Naive thymus-derived CD4-positive, alpha-beta T cell (primary cell): ENCODE data around the gene CLDN10. TPM values are rescaled to one million over a fixed set of nuclear protein-coding genes. Genes with fewer than 3 reads are reported as not detected.

Source experiments
- ATAC-seq: fragments of 150-1000 bp; cut with Tn5 transposase; 2 replicates; pipeline ENCODE4 v1.10.0; 2021; ENCODE audit warnings: mild to moderate bottlenecking, moderate library complexity
- CTCF ChIA-PET: fragments of 350-600 bp; sonication (Branson Sonifier 250); formaldehyde crosslinking; loops from one replicate; lab custom pipeline; 2021; ENCODE audit warnings: antibody characterized with exemption; lab: Charles Lee
- POLR2A ChIA-PET: fragments of 350-600 bp; sonication (Branson Sonifier 250); formaldehyde crosslinking; loops from one replicate; lab custom pipeline; 2021; ENCODE audit warnings: antibody characterized with exemption, inconsistent platforms; lab: Charles Lee
- DNase-seq, 9 donors: peaks; one replicate each; pipeline versions ENCODE4 v3.0.0 to v3.0.0-alpha.2; 2020 to 2022; ENCODE audit warnings: mixed read lengths in 1 of 9
- H3K27ac ChIP-seq: one replicate; pipeline ENCODE4 v1.7.0; 2013; ENCODE audit warnings: mild to moderate bottlenecking, low read depth, low read length, moderate library complexity
- H3K27me3 ChIP-seq, 2 donors: one replicate each; pipeline ENCODE4 v1.7.0; 2013; ENCODE audit warnings: low read length in 2 of 2, mild to moderate bottlenecking in 2 of 2, moderate library complexity in 2 of 2; ENCODE audit not compliant: control insufficient read depth in 2 of 2, insufficient read depth in 2 of 2
- H3K36me3 ChIP-seq, 3 experiments: 1 replicate in 2 of 3; 2 replicates in 1 of 3; pipeline ENCODE4 v1.7.0; 2013; ENCODE audit warnings: low read length in 3 of 3, mild to moderate bottlenecking in 3 of 3, moderate library complexity in 1 of 3; ENCODE audit not compliant: insufficient read depth in 3 of 3, control insufficient read depth in 2 of 3
- H3K4me1 ChIP-seq, 2 donors: one replicate each; pipeline ENCODE4 v1.7.0; 2013; ENCODE audit warnings: low read length in 2 of 2, mild to moderate bottlenecking in 2 of 2, moderate library complexity in 1 of 2; ENCODE audit not compliant: control insufficient read depth in 2 of 2, insufficient read depth in 2 of 2
- H3K4me3 ChIP-seq: 2 replicates; pipeline ENCODE4 v1.7.0; 2013; ENCODE audit warnings: mild to moderate bottlenecking, low read length
- H3K9me3 ChIP-seq, 3 experiments: 1 replicate in 2 of 3; 2 replicates in 1 of 3; pipeline ENCODE4 v1.7.0; 2013; ENCODE audit warnings: low read length in 3 of 3; ENCODE audit not compliant: control insufficient read depth in 2 of 3
- H3K27ac Mint-ChIP-seq, 9 donors: one replicate each; pipeline ENCODE4 v1.8.0; 2020 to 2022; ENCODE audit warnings: mixed read lengths in 9 of 9, mild to moderate bottlenecking in 8 of 9, moderate library complexity in 5 of 9, inconsistent platforms in 2 of 9
- H3K27me3 Mint-ChIP-seq, 5 donors: one replicate each; pipeline ENCODE4 v1.8.0; 2021 to 2022; ENCODE audit warnings: mixed read lengths in 5 of 5, mild to moderate bottlenecking in 1 of 5
- H3K36me3 Mint-ChIP-seq, 5 donors: one replicate each; pipeline ENCODE4 v1.8.0; 2020 to 2022; ENCODE audit warnings: mixed read lengths in 5 of 5, mild to moderate bottlenecking in 3 of 5, inconsistent platforms in 1 of 5
- H3K4me1 Mint-ChIP-seq, 7 donors: one replicate each; pipeline ENCODE4 v1.8.0; 2020 to 2022; ENCODE audit warnings: mixed read lengths in 7 of 7, mild to moderate bottlenecking in 3 of 7, inconsistent platforms in 1 of 7
- H3K4me3 Mint-ChIP-seq, 10 donors: one replicate each; pipeline ENCODE4 v1.8.0; 2020 to 2022; ENCODE audit warnings: mild to moderate bottlenecking in 10 of 10, mixed read lengths in 10 of 10, moderate library complexity in 6 of 10, inconsistent platforms in 2 of 10
- H3K9me3 Mint-ChIP-seq, 11 donors: one replicate each; pipeline ENCODE4 v1.8.0; 2020 to 2022; ENCODE audit warnings: mixed read lengths in 11 of 11, mild to moderate bottlenecking in 4 of 11, inconsistent platforms in 1 of 11, moderate library complexity in 1 of 11
- intact Hi-C, 2 donors: fragments of 100-400 bp; cut with micrococcal nuclease; formaldehyde crosslinking; loops; one replicate each; pipeline ENCODE4 v1.15.1; 2023
- polyA plus RNA-seq, 2 donors: library from polyadenylated mRNA; unstranded; fragments of 300-500 nt; fragmentation: Illumina TruSeq; gene quantifications; one replicate each; pipeline ENCODE4 v1.2.3, GENCODE V29; 2021
- total RNA-seq, 6 experiments: library from RNA in 5 of 6; stranded (reverse) in 5 of 6; gene quantifications; 1 replicate in 5 of 6; 2 replicates in 1 of 6; pipeline ENCODE4 v1.2.3 and lab custom pipeline; 2021 to 2026

The CLDN10 gene, protein sequence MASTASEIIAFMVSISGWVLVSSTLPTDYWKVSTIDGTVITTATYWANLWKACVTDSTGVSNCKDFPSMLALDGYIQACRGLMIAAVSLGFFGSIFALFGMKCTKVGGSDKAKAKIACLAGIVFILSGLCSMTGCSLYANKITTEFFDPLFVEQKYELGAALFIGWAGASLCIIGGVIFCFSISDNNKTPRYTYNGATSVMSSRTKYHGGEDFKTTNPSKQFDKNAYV
- total RNA-seq, result not detected
- polyA plus RNA-seq, result not detected
- not detected for total RNA-seq (lab: John Stamatoyannopoulos, UW)

DNA sequence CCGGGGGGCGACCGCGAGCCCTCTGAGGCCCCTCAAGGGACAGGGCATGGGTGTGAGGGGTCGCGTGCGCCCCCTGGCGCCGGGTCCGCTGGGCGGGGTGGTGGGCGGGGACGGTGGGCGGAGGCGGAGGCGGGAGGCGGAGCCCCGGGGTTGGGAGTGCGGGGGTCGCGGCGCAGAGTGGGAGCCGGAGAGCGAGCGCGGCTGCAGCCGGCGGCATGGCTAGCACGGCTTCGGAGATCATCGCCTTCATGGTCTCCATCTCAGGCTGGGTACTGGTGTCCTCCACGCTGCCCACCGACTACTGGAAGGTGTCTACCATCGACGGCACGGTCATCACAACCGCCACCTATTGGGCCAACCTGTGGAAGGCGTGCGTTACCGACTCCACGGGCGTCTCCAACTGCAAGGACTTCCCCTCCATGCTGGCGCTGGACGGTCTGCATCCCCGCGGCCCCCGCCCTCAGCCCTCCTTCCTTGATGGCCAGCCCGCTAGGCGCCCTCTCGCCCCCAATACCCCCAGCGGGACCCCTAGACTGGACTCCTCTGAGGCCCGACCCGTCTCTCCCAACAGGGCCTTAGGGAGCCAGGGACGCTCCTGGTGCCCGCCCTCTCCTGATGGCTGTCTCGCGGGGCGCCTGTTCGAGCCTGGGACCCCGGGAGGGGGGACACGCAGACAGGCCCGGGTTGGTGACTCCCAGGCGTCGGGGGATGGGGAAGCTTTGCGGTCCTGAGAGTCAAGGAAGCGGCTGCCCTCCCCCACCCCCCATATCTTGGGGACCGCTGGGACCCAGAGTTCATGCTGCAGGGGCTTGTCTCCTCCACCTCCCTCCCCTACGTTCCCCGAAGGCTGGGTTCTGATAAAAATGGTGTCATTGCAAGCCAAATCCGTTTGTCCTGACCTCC is at the start of gene CLDN10:
CLDN10 (plus strand) TSS at position 182 of the 903 bp plus-strand sequence; CDS start at position 216, 34 bp downstream.
- Mint-ChIP-seq H3K27me3 (peaks cover 59 to 78% (median 66%) of the 10 kb centered on the region in 5 donors), H3K4me3 (peak within 1 kb of the TSS; percentile 38 to 76 (median 57)), H3K4me1 (peaks cover 0 to 20% (median 13%) of the 10 kb centered on the region in 7 donors), H3K36me3 (peaks cover 0 to 8% (median 1%) of the 10 kb centered on the region in 5 donors), H3K9me3 (peaks cover 0 to 9% (median 3%) of the 10 kb centered on the region in 11 donors), H3K27ac (no peak within 1 kb of the TSS)
- ATAC-seq (peak; percentile 45), DNase-seq (no peak)
- no peaks in the 10 kb centered on the region for H3K4me1 ChIP-seq
- H3K27me3 ChIP-seq, result no peaks in the 10 kb centered on the region
- CTCF ChIA-PET, result no interaction called here
- no peaks in the 10 kb centered on the region for H3K9me3 ChIP-seq
- POLR2A ChIA-PET, result no interaction called here
- no peak within 1 kb of the TSS for H3K27ac ChIP-seq
- intact Hi-C loops, result no loop called here
- no peaks in the 10 kb centered on the region for H3K36me3 ChIP-seq
- H3K4me3 ChIP-seq, result no peak within 1 kb of the TSS

DNA sequence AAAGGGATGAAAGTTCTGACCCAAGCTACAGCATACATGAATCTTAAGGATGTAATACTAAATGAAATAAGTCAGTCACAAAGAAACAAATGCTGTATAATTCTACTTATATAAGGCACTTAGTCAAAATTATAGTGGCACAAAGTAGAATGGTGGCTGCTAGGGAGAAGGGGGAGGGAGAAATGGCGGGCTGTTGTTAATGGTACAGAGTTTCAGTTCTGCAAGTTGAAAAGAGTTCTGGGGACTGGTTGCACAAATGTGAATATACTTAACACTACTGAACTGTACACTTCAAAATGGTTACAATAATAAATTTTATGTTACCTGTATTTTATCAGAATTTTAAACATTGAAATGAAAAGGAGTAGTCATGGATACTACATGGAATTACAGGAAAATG is 48.9 kb upstream of the CLDN10 start:
- Mint-ChIP-seq H3K4me1 (no peaks in the 10 kb centered on the region), H3K27me3 (peaks cover 0 to 13% (median 0%) of the 10 kb centered on the region in 5 donors), H3K27ac (no peak overlapping the region), H3K36me3 (peaks cover 0 to 7% (median 0%) of the 10 kb centered on the region in 5 donors), H3K4me3 (no peak overlapping the region), H3K9me3 (peaks cover 0 to 17% (median 5%) of the 10 kb centered on the region in 11 donors)
- H3K27me3 ChIP-seq, result no peaks in the 10 kb centered on the region
- DNase-seq (no peak), ATAC-seq (no peak)
- H3K4me3 ChIP-seq, result no peak overlapping the region
- no peak overlapping the region for H3K27ac ChIP-seq
- intact Hi-C loops, result no loop called here
- H3K36me3 ChIP-seq, result no peaks in the 10 kb centered on the region
- ChIA-PET POLR2A (no interaction called here), CTCF (interaction anchor here (0.6 to 0.7 kb wide), 2 partner anchors 823 to 918 kb away, joined by 3 to 5 read pairs; no protein-coding TSS in a partner anchor)
- no peaks in the 10 kb centered on the region for H3K4me1 ChIP-seq
- no peaks in the 10 kb centered on the region for H3K9me3 ChIP-seq

DNA sequence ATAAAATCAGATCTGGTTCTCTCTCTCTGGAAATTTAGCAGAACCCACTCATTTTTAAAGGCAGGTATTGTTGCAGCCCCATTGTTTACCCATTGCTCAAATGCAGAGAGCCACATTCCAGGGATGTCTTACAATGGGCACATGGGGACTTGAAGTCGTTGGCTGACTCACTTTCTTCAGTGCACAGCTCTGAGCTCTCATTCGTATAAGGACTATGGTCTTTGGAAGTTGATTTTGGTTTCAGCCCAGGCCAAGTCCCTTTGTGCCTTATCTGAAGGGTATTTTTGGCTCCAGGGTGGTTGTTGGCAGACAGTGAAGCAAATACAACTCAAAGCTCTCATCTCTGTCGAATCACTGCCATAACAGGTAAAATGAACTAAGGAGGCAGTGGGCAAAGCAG is 47.3 kb upstream of the CLDN10 start:
- Mint-ChIP-seq H3K4me1 (no peaks in the 10 kb centered on the region), H3K4me3 (no peak overlapping the region), H3K27ac (no peak overlapping the region), H3K9me3 (peaks cover 0 to 15% (median 3%) of the 10 kb centered on the region in 11 donors), H3K27me3 (peaks cover 0 to 12% (median 0%) of the 10 kb centered on the region in 5 donors), H3K36me3 (peaks cover 0 to 6% (median 0%) of the 10 kb centered on the region in 5 donors)
- Histone ChIP-seq H3K27ac (no peak overlapping the region), H3K4me3 (no peak overlapping the region), H3K36me3 (no peaks in the 10 kb centered on the region), H3K27me3 (no peaks in the 10 kb centered on the region), H3K4me1 (no peaks in the 10 kb centered on the region), H3K9me3 (no peaks in the 10 kb centered on the region)
- ATAC-seq (no peak), DNase-seq (no peak)
- intact Hi-C loops, result no loop called here
- CTCF ChIA-PET, result no interaction called here
- POLR2A ChIA-PET, result no interaction called here

DNA sequence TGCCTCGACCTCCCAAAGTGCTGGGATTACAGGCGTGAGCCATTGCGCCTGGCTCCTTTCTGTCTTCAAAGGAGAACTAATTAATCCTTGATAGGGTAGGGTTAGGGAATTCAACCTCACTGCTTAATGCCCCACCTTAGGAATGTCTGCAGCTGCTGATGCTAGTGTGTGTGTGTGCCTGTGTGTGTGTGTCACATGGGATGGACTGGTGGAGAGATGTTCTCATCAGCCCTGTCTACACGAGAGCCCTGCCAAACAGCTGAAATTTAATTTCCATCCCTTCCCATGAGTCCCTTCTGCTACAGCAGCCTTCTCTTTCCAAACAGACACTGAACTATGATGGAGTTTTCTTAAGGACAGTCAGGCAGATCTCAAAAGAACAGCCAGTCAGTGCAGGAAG is 46.5 kb upstream of the CLDN10 start:
- CTCF ChIA-PET, result no interaction called here
- H3K36me3 ChIP-seq, result no peaks in the 10 kb centered on the region
- Mint-ChIP-seq H3K9me3 (peaks cover 0 to 10% (median 2%) of the 10 kb centered on the region in 11 donors), H3K27ac (no peak overlapping the region), H3K4me3 (no peak overlapping the region), H3K4me1 (no peaks in the 10 kb centered on the region), H3K27me3 (peaks cover 0 to 9% (median 0%) of the 10 kb centered on the region in 5 donors), H3K36me3 (peaks cover 0 to 6% (median 0%) of the 10 kb centered on the region in 5 donors)
- H3K9me3 ChIP-seq, result no peaks in the 10 kb centered on the region
- intact Hi-C loops, result no loop called here
- POLR2A ChIA-PET, result no interaction called here
- H3K27me3 ChIP-seq, result no peaks in the 10 kb centered on the region
- H3K4me3 ChIP-seq, result no peak overlapping the region
- no peak for ATAC-seq
- H3K27ac ChIP-seq, result no peak overlapping the region
- no peak for DNase-seq
- H3K4me1 ChIP-seq, result no peaks in the 10 kb centered on the region

DNA sequence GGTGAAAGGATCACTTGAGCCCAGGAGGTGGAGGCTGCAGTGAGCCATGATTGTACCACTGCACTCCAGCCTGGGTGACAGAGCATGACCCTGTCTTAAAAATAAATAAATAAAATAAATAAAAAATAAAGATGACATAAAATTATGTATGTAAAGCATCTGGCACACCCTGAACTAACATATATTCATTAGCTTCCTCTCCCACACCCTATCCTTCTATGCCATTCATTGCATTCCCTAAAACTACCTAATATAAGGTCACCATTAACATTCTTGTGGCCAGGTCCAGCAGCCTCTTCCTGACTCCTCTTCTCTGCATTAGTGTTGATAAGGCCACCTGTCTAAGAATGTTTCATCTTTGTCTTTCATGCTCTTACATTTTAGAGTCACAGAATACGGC is 44.5 kb upstream of the CLDN10 start:
- H3K27me3 Mint-ChIP-seq, result peaks cover 0 to 13% (median under 1%) of the 10 kb centered on the region in 5 donors
- ChIA-PET POLR2A (no interaction called here), CTCF (no interaction called here)

DNA sequence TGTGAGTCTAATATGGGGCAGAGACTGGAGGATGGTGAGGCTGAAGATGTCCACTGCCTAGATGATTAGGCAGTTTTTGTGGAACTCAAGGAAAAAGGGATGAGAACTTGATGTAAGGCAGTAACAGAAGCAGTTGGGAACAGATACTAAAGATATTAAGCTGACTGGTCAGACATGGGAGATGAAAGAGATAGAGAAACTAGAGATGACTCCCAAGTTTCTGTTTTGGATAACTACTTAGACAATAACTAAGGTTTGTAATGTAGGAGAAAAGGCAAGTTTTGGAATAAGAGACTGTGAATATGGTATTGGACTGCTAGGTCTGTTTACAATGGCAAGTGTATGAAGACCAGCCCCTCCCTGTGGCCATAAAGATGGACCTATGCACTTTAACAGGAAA is 43.5 kb upstream of the CLDN10 start:
- Histone ChIP-seq H3K27ac (no peak overlapping the region), H3K4me3 (no peak overlapping the region), H3K27me3 (no peaks in the 10 kb centered on the region), H3K4me1 (no peaks in the 10 kb centered on the region), H3K36me3 (no peaks in the 10 kb centered on the region), H3K9me3 (no peaks in the 10 kb centered on the region)
- Mint-ChIP-seq H3K4me3 (no peak overlapping the region), H3K27ac (no peak overlapping the region), H3K27me3 (peaks cover 0 to 21% (median 10%) of the 10 kb centered on the region in 5 donors), H3K9me3 (peaks cover 0 to 1% (median 0%) of the 10 kb centered on the region in 11 donors), H3K36me3 (no peaks in the 10 kb centered on the region), H3K4me1 (no peaks in the 10 kb centered on the region)
- CTCF ChIA-PET, result no interaction called here
- POLR2A ChIA-PET, result no interaction called here
- DNase-seq (no peak), ATAC-seq (no peak)
- intact Hi-C loops, result no loop called here

More for the DNA sequence above, 44.5 kb upstream of the CLDN10 start:
- Mint-ChIP-seq H3K4me3 (no peak overlapping the region), H3K36me3 (no peaks in the 10 kb centered on the region), H3K9me3 (no peaks in the 10 kb centered on the region), H3K27ac (no peak overlapping the region), H3K4me1 (no peaks in the 10 kb centered on the region)
- intact Hi-C loops, result no loop called here
- no peak overlapping the region for H3K4me3 ChIP-seq
- H3K36me3 ChIP-seq, result no peaks in the 10 kb centered on the region
- ATAC-seq (no peak), DNase-seq (no peak)
- H3K27ac ChIP-seq, result no peak overlapping the region
- H3K27me3 ChIP-seq, result no peaks in the 10 kb centered on the region
- no peaks in the 10 kb centered on the region for H3K4me1 ChIP-seq
- H3K9me3 ChIP-seq, result no peaks in the 10 kb centered on the region
